ENCODE results near the gene ABLIM1. TPM values are rescaled to one million over a fixed set of nuclear protein-coding genes. Genes with fewer than 3 reads are reported as not detected.

ABLIM1 gene
- total RNA-seq, 4 donors from 2014 or later, result 75.2 to 172 (median 110) TPM

GRCh38 chr10:114397651-114398145, 260.4 kb downstream of the ABLIM1 start:
- peaks cover 2% of the 10 kb centered on the region for H3K27me3 ChIP-seq
- TF ChIP-seq EP300 (IDR thresholded peaks at IDR 0.05) (no peak), POLR2AphosphoS5 (IDR thresholded peaks at IDR 0.05) (no peak), CTCF (IDR thresholded peaks at IDR 0.05) (peak in 1 of 4 experiments; percentile 8), POLR2A (IDR thresholded peaks at IDR 0.05) (no peak)
- H3K9me3 ChIP-seq, result no peaks in the 10 kb centered on the region
- 15 to 30% methylated on average over 5 of the region's 6 CpGs for WGBS, 2 donors (ENCODE audit: low coverage in 1 of 2)
- peaks cover 0 to 88% (median 10%) of the 10 kb centered on the region in 3 donors for H3K4me1 ChIP-seq
- ATAC-seq, result peak; percentile 32
- peak overlapping the region; percentile 25 to 28 for H3K4me3 ChIP-seq
- H3K27ac ChIP-seq, result peak overlapping the region; percentile 43 to 82 (median 66)
- no peaks in the 10 kb centered on the region for H3K36me3 ChIP-seq

DNA sequence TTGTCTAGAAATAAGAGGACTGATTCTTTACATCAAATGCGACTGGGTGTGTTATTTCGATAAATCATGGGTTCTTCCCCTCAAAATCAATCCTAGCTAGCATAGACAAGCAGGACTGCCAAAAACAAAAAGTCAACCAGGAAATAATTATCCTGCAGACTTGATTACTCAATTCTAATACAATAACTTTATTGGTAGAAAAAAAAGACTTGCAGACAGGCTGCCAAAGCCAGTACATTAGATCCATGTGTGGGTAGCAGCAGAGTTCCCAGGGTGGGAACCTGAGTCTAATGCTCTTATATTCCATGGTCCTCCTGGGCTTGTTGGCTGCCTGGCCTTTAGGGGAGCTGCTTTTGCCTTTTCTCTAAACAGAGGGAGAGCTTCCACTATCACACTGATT, 261.6 kb downstream of the ABLIM1 start:
- no peak for ATAC-seq
- Histone ChIP-seq H3K4me1 (peaks cover 0 to 88% (median 12%) of the 10 kb centered on the region in 3 donors), H3K4me3 (no peak overlapping the region), H3K36me3 (no peaks in the 10 kb centered on the region), H3K27me3 (no peaks in the 10 kb centered on the region), H3K9me3 (no peaks in the 10 kb centered on the region), H3K27ac (peak overlapping the region in 3 of 4 donors; percentile 56 to 82 (median 75))
- WGBS, 2 donors (ENCODE audit: low coverage in 1 of 2), result 50 to 80% methylated on average over 2 of the region's 2 CpGs
- TF ChIP-seq POLR2A (IDR thresholded peaks at IDR 0.05), result no peak
- TF ChIP-seq CTCF (IDR thresholded peaks at IDR 0.05), result no peak

DNA sequence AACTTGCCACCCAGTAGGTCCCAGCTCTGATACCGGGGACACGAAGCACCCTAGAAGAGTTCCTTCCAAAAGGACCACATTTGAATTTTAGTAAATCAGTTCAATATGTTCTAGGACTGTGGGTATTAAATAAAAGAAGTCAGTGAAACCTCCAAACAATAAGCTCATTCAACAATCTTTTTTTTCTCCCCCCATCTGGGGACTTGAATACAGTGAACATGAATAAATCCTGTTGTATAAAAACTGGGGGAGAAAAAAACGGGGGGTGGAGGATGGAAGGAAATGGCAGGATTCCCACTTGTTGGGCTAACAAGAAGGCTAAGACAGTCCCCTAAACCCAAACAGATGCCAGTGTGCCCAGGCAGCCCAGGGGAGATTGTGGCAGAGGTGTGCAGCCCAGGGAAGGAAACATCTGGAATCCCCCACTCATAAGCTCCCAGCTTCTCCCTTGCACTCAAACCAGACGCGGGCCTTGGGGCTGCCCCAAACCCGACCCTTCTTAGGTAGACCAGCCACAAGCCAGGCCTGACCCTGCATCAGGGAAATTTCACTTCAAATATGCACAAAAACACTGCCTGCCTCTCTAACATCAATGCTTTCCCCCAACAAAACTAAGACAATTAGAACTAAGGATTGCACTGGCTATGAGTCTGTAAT, 262.6 kb downstream of the ABLIM1 start:
- no peaks in the 10 kb centered on the region for H3K9me3 ChIP-seq
- H3K36me3 ChIP-seq, result no peaks in the 10 kb centered on the region
- H3K27me3 ChIP-seq, result no peaks in the 10 kb centered on the region
- peaks cover 0 to 88% (median 12%) of the 10 kb centered on the region in 3 donors for H3K4me1 ChIP-seq
- TF ChIP-seq CTCF (IDR thresholded peaks at IDR 0.05), result no peak
- no peak for TF ChIP-seq POLR2AphosphoS5 (IDR thresholded peaks at IDR 0.05)
- no peak for TF ChIP-seq POLR2A (IDR thresholded peaks at IDR 0.05)
- TF ChIP-seq EP300 (IDR thresholded peaks at IDR 0.05), result no peak
- H3K4me3 ChIP-seq, result no peak overlapping the region
- ATAC-seq, result no peak
- WGBS, 2 donors (ENCODE audit: low coverage in 1 of 2), result 85% methylated on average over 2 to 3 of the region's 6 CpGs
- peak overlapping the region in 3 of 4 donors; percentile 61 to 82 (median 75) for H3K27ac ChIP-seq

GRCh38 chr10:114394531-114394930, 263.5 kb downstream of the ABLIM1 start:
- 82 to 86% methylated on average over 2 to 6 of the region's 6 CpGs for WGBS, 2 donors (ENCODE audit: low coverage in 1 of 2)
- Histone ChIP-seq H3K4me1 (peaks cover 0 to 88% (median 12%) of the 10 kb centered on the region in 3 donors), H3K27ac (peak overlapping the region in 3 of 4 donors; percentile 56 to 69 (median 61)), H3K4me3 (no peak overlapping the region), H3K27me3 (no peaks in the 10 kb centered on the region), H3K36me3 (no peaks in the 10 kb centered on the region), H3K9me3 (no peaks in the 10 kb centered on the region)
- no peak for TF ChIP-seq EP300 (IDR thresholded peaks at IDR 0.05)
- no peak for ATAC-seq

DNA sequence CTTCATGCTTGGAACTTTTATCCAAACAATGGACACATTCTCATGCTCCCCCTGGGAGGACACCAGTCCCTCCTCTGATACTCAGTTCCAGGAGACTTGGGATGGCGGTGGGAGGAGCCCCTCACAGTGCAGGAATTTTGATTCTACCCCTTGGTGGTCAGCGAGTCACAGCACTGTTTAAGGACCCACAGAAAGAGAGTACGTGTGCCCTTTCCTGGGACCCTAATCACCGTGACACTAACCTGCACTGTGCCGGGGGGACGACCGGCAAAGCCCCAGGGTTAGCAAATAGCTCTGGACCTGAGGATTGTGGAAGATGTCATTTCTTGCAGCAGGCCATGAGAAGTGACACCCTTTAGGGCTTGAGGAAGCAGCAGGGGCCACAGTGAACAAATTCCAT, 264.2 kb downstream of the ABLIM1 start:
- no peaks in the 10 kb centered on the region for H3K36me3 ChIP-seq
- peaks cover 0 to 88% (median 9%) of the 10 kb centered on the region in 3 donors for H3K4me1 ChIP-seq
- no peaks in the 10 kb centered on the region for H3K27me3 ChIP-seq
- H3K9me3 ChIP-seq, result no peaks in the 10 kb centered on the region
- H3K4me3 ChIP-seq, result no peak overlapping the region
- no CpG with 5 or more reads among the region's 7 CpGs for WGBS, 2 donors (ENCODE audit: low coverage in 1 of 2)
- peak overlapping the region in 3 of 4 donors; percentile 56 to 69 (median 61) for H3K27ac ChIP-seq
- TF ChIP-seq CTCF (IDR thresholded peaks at IDR 0.05) (no peak), POLR2AphosphoS5 (IDR thresholded peaks at IDR 0.05) (no peak), EP300 (IDR thresholded peaks at IDR 0.05) (no peak), POLR2A (IDR thresholded peaks at IDR 0.05) (no peak)
- no peak for ATAC-seq
